MM.1S (cell line): ENCODE data around the gene ARID3B.

ENCODE experiments used
- DNase-seq: peaks from one replicate; pipeline ENCODE4 v3.0.0-alpha.2; 2015
- H2AFZ ChIP-seq: fragments of 300-600 bp; sonication (generic); 2 replicates; pipeline ENCODE4 v1.6.0; 2016; ENCODE audit warnings: antibody characterized with exemption, low read length
- H3F3A ChIP-seq: fragments of 300-600 bp; sonication (generic); 2 replicates; pipeline ENCODE4 v1.6.1; 2016; ENCODE audit warnings: mild to moderate bottlenecking, antibody characterized with exemption, low read length, moderate library complexity, mixed read lengths; ENCODE audit not compliant: insufficient read depth
- H3K27ac ChIP-seq: fragments of 300-600 bp; sonication (generic); 2 replicates; pipeline ENCODE4 v1.5.1; 2016; ENCODE audit warnings: mild to moderate bottlenecking, low read length
- H3K27me3 ChIP-seq: fragments of 300-600 bp; sonication (generic); replicated peaks from 2 replicates; pipeline ENCODE4 v1.6.0; 2016; ENCODE audit warnings: low read length; ENCODE audit not compliant: insufficient read depth
- H3K36me3 ChIP-seq: fragments of 300-600 bp; sonication (generic); replicated peaks from 2 replicates; pipeline ENCODE4 v1.6.1; 2016; ENCODE audit warnings: mild to moderate bottlenecking, low read length, mixed read lengths; ENCODE audit not compliant: insufficient read depth
- H3K4me1 ChIP-seq: fragments of 300-600 bp; sonication (generic); 2 replicates; pipeline ENCODE4 v1.6.1; 2016; ENCODE audit warnings: low read length, mixed read lengths
- H3K4me2 ChIP-seq: fragments of 300-600 bp; sonication (generic); 2 replicates; pipeline ENCODE4 v1.6.0; 2016; ENCODE audit warnings: low read depth, low read length
- H3K4me3 ChIP-seq: fragments of 300-600 bp; sonication (generic); 2 replicates; pipeline ENCODE4 v1.5.1; 2016; ENCODE audit warnings: low read length, mixed read lengths
- H3K79me2 ChIP-seq: fragments of 300-600 bp; sonication (generic); 2 replicates; pipeline ENCODE4 v1.6.1; 2016; ENCODE audit warnings: mixed run types, low read length, mixed read lengths
- H3K9ac ChIP-seq: fragments of 300-600 bp; sonication (generic); 2 replicates; pipeline ENCODE4 v1.6.1; 2016; ENCODE audit warnings: low read length, mixed read lengths
- H3K9me2 ChIP-seq: fragments of 300-600 bp; sonication (generic); replicated peaks from 2 replicates; pipeline ENCODE4 v1.6.1; 2016; ENCODE audit warnings: mild to moderate bottlenecking, low read length, mixed read lengths; ENCODE audit not compliant: insufficient read depth
- H3K9me3 ChIP-seq: fragments of 300-600 bp; sonication (generic); replicated peaks from 2 replicates; pipeline ENCODE4 v1.6.1; 2016; ENCODE audit warnings: mild to moderate bottlenecking, low read length, mixed read lengths; ENCODE audit not compliant: insufficient read depth
- H4K20me1 ChIP-seq: fragments of 300-600 bp; sonication (generic); 2 replicates; pipeline ENCODE4 v1.6.1; 2016; ENCODE audit warnings: mild to moderate bottlenecking, low read length, moderate library complexity, mixed read lengths; ENCODE audit not compliant: insufficient read depth
- CTCF ChIP-seq: fragments of 300-600 bp; sonication (generic); IDR thresholded peaks from 2 replicates; pipeline ENCODE4 v1.5.1; 2016; ENCODE audit warnings: antibody characterized with exemption, low read length, mixed read lengths
- EZH2 ChIP-seq: fragments of 300-600 bp; sonication (generic); optimal IDR thresholded peaks from 2 replicates; pipeline ENCODE3; 2017; ENCODE audit warnings: low read depth, mild to moderate bottlenecking, antibody characterized with exemption, low read length, mixed read lengths
- EZH2phosphoT487 ChIP-seq: fragments of 300-600 bp; sonication (generic); IDR thresholded peaks from 2 replicates; pipeline ENCODE4 v1.6.1; 2018; ENCODE audit warnings: antibody characterized with exemption, low read length

Gene ARID3B

GRCh38 chr15:74569731-74570070, 28.7 kb downstream of the ARID3B start:
- no peak for DNase-seq
- Histone ChIP-seq H3K4me1 (no peaks in the 10 kb centered on the region), H3K9me2 (no peaks in the 10 kb centered on the region), H3K4me2 (no peak overlapping the region), H3K36me3 (peaks cover 14% of the 10 kb centered on the region; the same call in 1 of the 2 replicates), H3K27me3 (no peaks in the 10 kb centered on the region), H3F3A (no peaks in the 10 kb centered on the region), H3K9me3 (no peaks in the 10 kb centered on the region), H3K9ac (no peak overlapping the region), H4K20me1 (peaks cover 17% of the 10 kb centered on the region; the same call in 1 of the 2 replicates), H2AFZ (no peak overlapping the region), H3K27ac (no peak overlapping the region), H3K4me3 (no peak overlapping the region), H3K79me2 (peaks cover 97% of the 10 kb centered on the region)
- TF ChIP-seq CTCF (no peak), EZH2 (no peak), EZH2phosphoT487 (no peak)

- H3K27ac ChIP-seq: no peak overlapping the region
- peaks cover 14% of the 10 kb centered on the region; the same call in 1 of the 2 replicates for H4K20me1 ChIP-seq
- H3K27me3 ChIP-seq: no peaks in the 10 kb centered on the region
- no peak for TF ChIP-seq CTCF
- no peak for TF ChIP-seq EZH2
- no peak for TF ChIP-seq EZH2phosphoT487
- H3K9me2 ChIP-seq: no peaks in the 10 kb centered on the region
- no peak overlapping the region for H3K9ac ChIP-seq
- H2AFZ ChIP-seq: no peak overlapping the region
- no peak overlapping the region for H3K4me3 ChIP-seq
- H3K9me3 ChIP-seq: no peaks in the 10 kb centered on the region
- no peak for DNase-seq
- H3K4me2 ChIP-seq: no peak overlapping the region
- no peaks in the 10 kb centered on the region for H3F3A ChIP-seq
- H3K36me3 ChIP-seq: peaks cover 8% of the 10 kb centered on the region; the same call in 1 of the 2 replicates
- peaks cover 95% of the 10 kb centered on the region for H3K79me2 ChIP-seq
- H3K4me1 ChIP-seq: no peaks in the 10 kb centered on the region
Measured at GRCh38 chr15:74571191-74571590, 30.2 kb downstream of the ARID3B start.

- Histone ChIP-seq H3K4me2 (no peak overlapping the region), H2AFZ (no peak overlapping the region), H3K9me2 (no peaks in the 10 kb centered on the region), H3K4me1 (no peaks in the 10 kb centered on the region), H3K27me3 (no peaks in the 10 kb centered on the region), H3K9ac (no peak overlapping the region), H3K4me3 (no peak overlapping the region), H4K20me1 (no peaks in the 10 kb centered on the region; the same call in 1 of the 2 replicates), H3K36me3 (peaks cover 9% of the 10 kb centered on the region; the same call in 1 of the 2 replicates), H3F3A (no peaks in the 10 kb centered on the region), H3K79me2 (peaks cover 92% of the 10 kb centered on the region), H3K9me3 (no peaks in the 10 kb centered on the region), H3K27ac (no peak overlapping the region)
- TF ChIP-seq CTCF (no peak), EZH2 (no peak), EZH2phosphoT487 (no peak)
- DNase-seq: no peak
Measured at GRCh38 chr15:74573987-74574386, 33.0 kb downstream of the ARID3B start.
